ENCODE measurements around the gene PIEZO1. TPM values are rescaled to one million over a fixed set of nuclear protein-coding genes. Genes with fewer than 3 reads are reported as not detected.

Gene PIEZO1
- total and polyA plus RNA-seq, 10 of the 15 experiments (the other 5 are each of a cell fraction or from before 2014, with no cell fraction given), result 1.3 to 169 (median 33.4) TPM

GRCh38 chr16:88785106-88785924 is at the start of gene PIEZO1 (continued):
- TF ChIP-seq KAT2A (conservative IDR thresholded peaks at IDR 0.05; ENCODE audit: control insufficient read depth, low read depth, low read length), result no peak
- no peak for TF ChIP-seq IRF4 (IDR thresholded peaks at IDR 0.05; ENCODE audit: low read depth, low read length)
- TF ChIP-seq SRF (IDR thresholded peaks at IDR 0.05; ENCODE audit: low read depth in 2 of 2, low read length in 2 of 2), result no peak
- TF ChIP-seq STAT1 (conservative IDR thresholded peaks at IDR 0.05), result no peak
- no peak for TF ChIP-seq ZBTB33 (IDR thresholded peaks at IDR 0.05)
- no peak for TF ChIP-seq PKNOX1 (IDR thresholded peaks at IDR 0.05)
- no peak for TF ChIP-seq TBL1XR1 (IDR thresholded peaks at IDR 0.05; ENCODE audit: low read depth, low read length)
- peak; percentile 99 for TF ChIP-seq BACH1 (IDR thresholded peaks at IDR 0.05; ENCODE audit: borderline replicate concordance)
- no peak for TF ChIP-seq JUND (IDR thresholded peaks at IDR 0.05; ENCODE audit: low read depth, low read length)
- TF ChIP-seq SUPT20H (IDR thresholded peaks at IDR 0.05; ENCODE audit: borderline replicate concordance, control insufficient read depth, low read depth, low read length), result no peak
- TF ChIP-seq SREBF2 (IDR thresholded peaks at IDR 0.05; ENCODE audit: low read length), result no peak
- TF ChIP-seq MAX (IDR thresholded peaks at IDR 0.05; ENCODE audit: low read depth, low read length), result peak; percentile 54; the same call in 1 of the 2 replicates
- TF ChIP-seq, protein P1, sequence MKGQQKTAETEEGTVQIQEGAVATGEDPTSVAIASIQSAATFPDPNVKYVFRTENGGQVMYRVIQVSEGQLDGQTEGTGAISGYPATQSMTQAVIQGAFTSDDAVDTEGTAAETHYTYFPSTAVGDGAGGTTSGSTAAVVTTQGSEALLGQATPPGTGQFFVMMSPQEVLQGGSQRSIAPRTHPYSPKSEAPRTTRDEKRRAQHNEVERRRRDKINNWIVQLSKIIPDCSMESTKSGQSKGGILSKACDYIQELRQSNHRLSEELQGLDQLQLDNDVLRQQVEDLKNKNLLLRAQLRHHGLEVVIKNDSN (IDR thresholded peaks at IDR 0.05; ENCODE audit: borderline replicate concordance, extremely low read length, insufficient read depth, low read depth, low read length), result no peak
- peak; percentile 95 for TF ChIP-seq IKZF1 (conservative IDR thresholded peaks at IDR 0.05)
- TF ChIP-seq MLLT1 (IDR thresholded peaks at IDR 0.05), result no peak
- no peak for TF ChIP-seq GABPA (IDR thresholded peaks at IDR 0.05; ENCODE audit: low read depth)
- no peak for TF ChIP-seq CBX3 (IDR thresholded peaks at IDR 0.05; ENCODE audit: borderline replicate concordance, low read depth)
- peak; percentile 64; the same call in 1 of the 2 replicates for TF ChIP-seq RB1 (IDR thresholded peaks at IDR 0.05; ENCODE audit: borderline replicate concordance)
- no peak for TF ChIP-seq REST (IDR thresholded peaks at IDR 0.05; ENCODE audit: low read depth, low read length)
- 0 out of 2 replicates have a peak, but pooled peaks have one; percentile 43 for TF ChIP-seq TAF1 (IDR thresholded peaks at IDR 0.05; ENCODE audit: borderline replicate concordance, low read depth, low read length)

Data from GM12878 (cell line).